NT2/D1 (cell line): ENCODE data around the gene PRKAG2.

Experiments
- SUZ12 ChIP-seq: IDR thresholded peaks from 2 replicates; pipeline ENCODE4 v1.6.1; 2011; ENCODE audit not compliant: insufficient read length, insufficient read depth; ENCODE audit errors: extremely low read depth
- YY1 ChIP-seq: IDR thresholded peaks from 2 replicates; pipeline ENCODE4 v1.6.1; 2011; ENCODE audit not compliant: insufficient read length, insufficient read depth
- ZNF274 ChIP-seq: IDR thresholded peaks from 2 replicates; pipeline ENCODE4 v1.6.1; 2011; ENCODE audit warnings: mild to moderate bottlenecking, low read depth, low read length

DNA sequence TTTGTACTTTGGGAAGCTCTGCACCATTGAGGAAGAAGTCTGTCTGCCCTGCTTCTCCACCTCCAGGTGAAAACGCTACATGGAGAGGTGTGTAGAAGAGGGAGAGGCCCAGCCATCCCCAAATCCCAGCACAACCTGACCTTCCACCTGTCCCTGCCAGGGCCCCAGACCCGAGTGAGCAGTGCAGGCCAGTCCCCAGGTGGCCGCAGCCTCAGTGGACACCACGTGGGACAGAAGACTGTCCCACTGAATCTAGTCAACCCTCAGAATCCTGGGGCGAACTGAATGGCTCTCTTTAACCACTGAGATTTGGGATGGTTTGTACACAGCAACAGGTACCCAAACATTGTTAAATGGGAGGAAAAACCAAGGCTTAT lies 49.4 kb upstream of the PRKAG2 start:
- TF ChIP-seq YY1 (no peak), ZNF274 (no peak), SUZ12 (no peak)
